Pancreas (tissue), 10 donors: ENCODE measurements around the gene ARMC12. TPM values are rescaled to one million over a fixed set of nuclear protein-coding genes. Genes with fewer than 3 reads are reported as not detected.

ENCODE experiments used
- ATAC-seq, 4 donors: fragments of 200-7000 bp; cut with Tn5 transposase; one replicate each; pipeline versions ENCODE4 v1.8.0 to v1.9.1; 2020; ENCODE audit warnings: mild to moderate bottlenecking in 4 of 4, moderate library complexity in 4 of 4
- DNase-seq, 6 donors: peaks; one replicate each; pipeline ENCODE4 v3.0.0-alpha.2; 2020
- FAIRE-seq: peaks from 2 replicates; lab custom pipeline; 2012; peaks lifted over from hg19 to GRCh38; lab: Jason Lieb, UNC
- H3K27ac ChIP-seq, 4 donors: fragments of 200-600 bp; sonication (generic); 1 replicate in 3 of 4; 2 replicates in 1 of 4; pipeline versions ENCODE4 v1.5.0 to v1.8.0; 2020
- H3K27me3 ChIP-seq, 4 donors: fragments of 200-600 bp; one replicate each; pipeline ENCODE4 v1.8.0; 2021
- H3K36me3 ChIP-seq, 3 donors: fragments of 200-600 bp; sonication (generic) in 1 of 3; one replicate each; pipeline versions ENCODE4 v1.5.0 to v1.8.0; 2020 to 2021
- H3K4me1 ChIP-seq, 3 donors: fragments of 200-600 bp; one replicate each; pipeline ENCODE4 v1.8.0; 2021
- H3K4me3 ChIP-seq, 4 donors: fragments of 200-600 bp; sonication (generic) in 2 of 4; one replicate each; pipeline versions ENCODE4 v1.5.0 to v1.8.0; 2020 to 2021
- H3K9me3 ChIP-seq, 4 donors: fragments of 200-600 bp; one replicate each; pipeline ENCODE4 v1.8.0; 2021
- CTCF ChIP-seq, 4 donors: fragments of 200-600 bp; sonication (generic) in 3 of 4; IDR thresholded peaks; one replicate each; pipeline versions ENCODE4 v1.5.0 to v1.8.0; 2021; ENCODE audit warnings: antibody characterized with exemption in 4 of 4
- WGBS, 2 donors: extraction: QIAGEN DNeasy Blood & Tissue Kit; methylation state at CpG; one replicate each; pipeline ENCODE4 v1.1.7; 2013; 5-methylcytosine and 5-hydroxymethylcytosine counted together
- intact Hi-C, 3 donors: fragments of 100-400 bp; cut with DNase I; formaldehyde crosslinking; loops; one replicate each; pipeline versions ENCODE4 v1.11.1 to v1.14.2; 2022
- polyA plus RNA-seq, 2 donors: library from polyadenylated mRNA; stranded (reverse); fragments of 200-250 nt; gene quantifications; one replicate each; pipeline ENCODE4 v1.2.3, GENCODE V29; 2013
- total RNA-seq, 6 donors: library from RNA; stranded (reverse); fragmentation: NEBNext Ultra II Directional in 4 of 6; extraction: Animal tissue kit (Norgen Biotek cat#: 25700) in 4 of 6; gene quantifications; one replicate each; pipeline versions ENCODE4 v1.2.1 to v1.2.4, GENCODE V29; 2021 to 2023
- donor health status: healthy with polysubstance abuse.
- donor health status: DM: no; HTN: no; CAD: no; lungs with moderate emphysema.
- donor health status: DM: no; HTN: no; CAD: no.
- donor health status: control.
- donor health status: control.
- donor health status: Bipolar disorder and iron deficiency.
- donor health status: DM: yes; HTN: yes; CAD: no.
- donor health status: DM: no; HTN: no; CAD: no.
- donor health status: DM: no; HTN: no; CAD: no.
- donor health status: DM: yes; HTN: yes; CAD: no.

ARMC12 gene
- total and polyA plus RNA-seq, 8 donors = 0.12 to 2.6 (median 0.57) TPM

- FAIRE-seq (no peak), ATAC-seq (no peak), DNase-seq (no peak)
- intact Hi-C loops = no loop called here
- peaks cover 0 to 5% (median 0%) of the 10 kb centered on the region in 3 donors for H3K4me1 ChIP-seq
- no peak overlapping the region for H3K27ac ChIP-seq
- H3K9me3 ChIP-seq = no peaks in the 10 kb centered on the region
- H3K36me3 ChIP-seq = no peaks in the 10 kb centered on the region
- no peaks in the 10 kb centered on the region for H3K27me3 ChIP-seq
- no peak overlapping the region for H3K4me3 ChIP-seq
- no peak for TF ChIP-seq CTCF (IDR thresholded peaks at IDR 0.05)
Observed at GRCh38 chr6:35703554-35703953, 33.3 kb upstream of the ARMC12 start.

DNA sequence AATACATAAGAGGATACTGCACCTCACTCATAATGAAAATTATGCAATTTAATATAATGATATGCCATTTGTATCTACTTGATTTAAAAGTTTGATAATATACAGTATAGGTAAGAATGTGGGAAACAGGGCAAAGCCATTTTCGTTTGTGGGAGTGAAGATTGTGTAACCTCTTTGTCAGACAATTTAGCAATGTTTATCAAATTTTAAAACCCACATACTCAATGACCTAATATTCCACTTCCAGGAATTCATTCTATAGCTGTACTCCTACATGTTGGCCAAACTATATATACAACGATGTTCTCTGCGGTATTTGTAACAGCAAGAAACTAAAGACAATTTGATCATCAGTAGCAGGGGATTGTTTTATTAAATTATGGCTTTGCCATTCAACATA, 30.4 kb upstream of the ARMC12 start:
- WGBS, 2 donors = 78 to 80% methylated on average over 3 of the region's 3 CpGs
- peaks cover 0 to 5% (median 0%) of the 10 kb centered on the region in 3 donors for H3K4me1 ChIP-seq
- no peak for ATAC-seq
- no peaks in the 10 kb centered on the region for H3K9me3 ChIP-seq
- TF ChIP-seq CTCF (IDR thresholded peaks at IDR 0.05) = no peak
- DNase-seq = no peak
- H3K27me3 ChIP-seq = no peaks in the 10 kb centered on the region
- no peak overlapping the region for H3K4me3 ChIP-seq
- intact Hi-C loops = no loop called here
- H3K27ac ChIP-seq = no peak overlapping the region
- no peaks in the 10 kb centered on the region for H3K36me3 ChIP-seq
- no peak for FAIRE-seq

DNA sequence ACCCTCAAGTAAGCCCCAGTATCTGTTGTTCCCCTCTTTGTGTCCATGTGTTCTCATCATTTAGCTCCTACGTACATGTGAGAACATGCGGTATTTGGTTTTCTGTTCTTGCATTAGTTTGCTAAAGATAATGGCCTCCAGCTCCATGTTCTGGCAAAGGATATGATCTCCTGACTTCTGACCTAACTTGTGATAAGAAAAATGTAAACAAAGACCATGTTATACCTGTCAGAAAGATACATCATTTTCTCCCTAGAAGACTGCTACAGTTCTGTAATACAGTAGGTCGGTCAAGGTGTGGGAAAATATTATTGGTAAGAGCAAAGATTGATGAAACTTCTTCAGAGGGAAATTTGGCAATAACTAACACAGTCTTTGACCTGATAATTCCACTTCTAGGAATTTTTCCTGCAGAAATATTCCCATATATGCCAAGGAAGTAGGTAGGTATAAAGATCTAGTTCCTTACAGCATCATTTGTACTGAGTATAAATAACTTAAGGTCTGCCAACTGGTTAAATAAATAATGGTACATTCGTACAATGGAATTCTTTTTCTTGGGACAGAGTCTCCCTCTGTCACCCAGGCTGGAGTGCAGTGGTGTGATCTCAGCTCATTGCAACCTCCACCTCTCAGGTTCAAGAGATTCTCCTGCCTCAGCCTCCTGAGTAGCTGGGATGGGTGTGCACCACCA, 29.0 kb upstream of the ARMC12 start:
- H3K36me3 ChIP-seq = no peaks in the 10 kb centered on the region
- no peak overlapping the region for H3K27ac ChIP-seq
- intact Hi-C loops = no loop called here
- DNase-seq (no peak), FAIRE-seq (no peak), ATAC-seq (peak in 3 of 4 donors; percentile 80 to 89 (median 86))
- TF ChIP-seq CTCF (IDR thresholded peaks at IDR 0.05) = no peak
- no peak overlapping the region for H3K4me3 ChIP-seq
- peaks cover 0 to 5% (median 0%) of the 10 kb centered on the region in 3 donors for H3K4me1 ChIP-seq
- 32 to 36% methylated on average over 4 of the region's 4 CpGs for WGBS, 2 donors
- no peaks in the 10 kb centered on the region for H3K9me3 ChIP-seq
- H3K27me3 ChIP-seq = no peaks in the 10 kb centered on the region

DNA sequence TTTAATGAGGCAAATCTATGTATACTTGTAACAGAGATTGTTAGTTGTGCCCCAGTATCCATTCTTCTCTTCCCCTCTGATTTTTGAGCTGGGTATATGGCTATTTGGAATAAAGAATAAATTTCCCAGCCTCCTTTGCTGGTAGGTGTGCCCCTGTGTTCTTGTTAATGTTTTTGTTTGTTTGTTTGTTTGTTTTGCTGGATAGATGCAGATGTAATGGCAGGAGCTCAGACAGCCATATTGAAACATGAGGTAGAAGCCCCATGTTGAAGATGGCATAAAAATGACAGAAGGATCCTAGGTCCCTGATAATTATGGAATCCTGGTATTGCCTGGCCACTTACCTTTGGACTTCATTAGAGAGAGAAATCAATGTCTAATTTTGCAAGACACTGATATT, 28.2 kb upstream of the ARMC12 start:
- DNase-seq (no peak), FAIRE-seq (no peak), ATAC-seq (no peak)
- Histone ChIP-seq H3K9me3 (no peaks in the 10 kb centered on the region), H3K4me1 (peaks cover 0 to 5% (median 0%) of the 10 kb centered on the region in 3 donors), H3K36me3 (no peaks in the 10 kb centered on the region), H3K4me3 (no peak overlapping the region), H3K27me3 (no peaks in the 10 kb centered on the region), H3K27ac (no peak overlapping the region)
- intact Hi-C loops = no loop called here
- no peak for TF ChIP-seq CTCF (IDR thresholded peaks at IDR 0.05)

GRCh38 chr6:35710241-35710847, 26.5 kb upstream of the ARMC12 start:
- H3K9me3 ChIP-seq = no peaks in the 10 kb centered on the region
- H3K4me1 ChIP-seq = peaks cover 0 to 5% (median 0%) of the 10 kb centered on the region in 3 donors
- no peaks in the 10 kb centered on the region for H3K36me3 ChIP-seq
- intact Hi-C loops = no loop called here
- no peak for TF ChIP-seq CTCF (IDR thresholded peaks at IDR 0.05)
- H3K27me3 ChIP-seq = no peaks in the 10 kb centered on the region
- WGBS, 2 donors = 69 to 73% methylated on average over 4 of the region's 4 CpGs
- FAIRE-seq = no peak
- no peak for DNase-seq
- ATAC-seq = peak; percentile 37 to 59 (median 48)
- H3K4me3 ChIP-seq = no peak overlapping the region
- no peak overlapping the region for H3K27ac ChIP-seq
